ENCODE results near the gene NLK.
A peak's percentile ranks its signal among the peaks of the same experiment; 100 is the strongest.
"Not testable (repeated sequence)": the region's sequence is repeated elsewhere in the genome, so short reads cannot be mapped to it uniquely, and the experiment has no call there.

The NLK gene

DNA sequence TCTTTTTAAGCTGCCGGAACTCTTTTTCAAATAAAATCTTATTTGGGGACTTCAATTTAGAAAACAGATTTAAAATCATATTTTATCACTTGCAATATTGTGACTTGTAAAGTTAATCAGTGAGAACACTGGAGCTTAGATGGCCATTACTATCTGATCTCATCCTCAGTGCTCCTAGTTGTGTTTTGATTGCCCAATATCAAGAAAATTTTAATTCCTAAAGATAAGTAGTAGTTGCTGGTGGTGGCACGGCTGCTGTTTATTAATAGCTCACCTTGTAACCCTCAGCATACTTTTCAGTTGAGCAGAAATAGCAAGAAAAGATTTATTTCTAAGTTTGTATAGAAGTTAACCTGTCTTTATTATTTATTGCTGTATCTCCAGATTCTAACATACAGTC lies 124.0 kb downstream of the NLK start:
- no peak for DNase-seq

DNA sequence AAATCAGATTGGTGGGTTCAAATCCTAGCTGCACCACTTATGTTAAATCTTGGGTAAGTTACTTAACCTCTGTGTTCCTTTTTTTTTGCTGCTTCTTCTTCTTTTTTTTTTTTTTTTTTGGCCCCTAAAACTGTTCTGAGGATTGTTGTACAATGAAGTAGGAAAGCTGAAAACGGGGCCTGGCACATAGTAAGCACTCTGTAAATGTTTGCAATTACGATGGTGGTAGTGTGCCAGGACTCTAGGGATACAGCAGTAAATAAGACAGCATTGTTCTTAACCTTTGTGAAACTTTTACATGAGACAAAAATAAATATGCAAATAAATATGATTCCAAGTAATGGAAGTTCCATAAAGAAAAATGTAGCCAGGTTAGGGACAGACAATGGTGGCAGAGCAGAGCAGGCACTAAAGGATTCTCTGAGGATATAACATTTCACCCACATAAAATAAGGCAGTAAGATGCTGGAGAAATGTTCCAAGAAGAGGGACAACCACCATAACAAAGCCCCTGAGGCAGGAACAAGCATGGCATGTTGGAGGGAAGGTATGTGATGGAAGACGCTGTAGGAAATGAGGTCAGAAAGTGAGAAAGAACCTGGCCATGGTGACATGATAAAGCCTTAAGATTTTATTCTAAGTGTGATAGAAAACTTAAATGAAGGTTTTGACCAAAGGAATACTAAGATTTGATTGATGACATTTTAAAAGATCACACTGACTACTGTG lies 127.3 kb downstream of the NLK start:
- no peak for DNase-seq

DNA sequence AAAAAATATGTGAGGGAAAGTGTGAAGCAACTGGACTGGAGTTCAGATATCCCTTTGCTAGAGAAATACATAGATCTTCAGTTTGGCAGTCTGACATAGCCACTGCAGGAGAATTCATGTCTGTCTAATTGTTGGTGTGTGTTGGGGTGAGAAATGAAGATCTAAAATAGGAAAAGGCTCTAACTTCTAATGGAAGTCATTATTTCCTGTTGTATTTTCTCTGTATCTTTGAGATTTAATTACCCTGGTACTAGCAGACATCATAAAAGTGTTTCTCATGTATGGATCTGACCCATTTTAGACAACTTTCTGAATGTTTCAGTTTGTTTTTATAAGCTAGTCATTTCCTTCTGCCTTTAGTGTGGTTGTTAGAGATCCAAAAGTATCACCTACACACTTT lies 128.3 kb downstream of the NLK start:
- no peak for DNase-seq

DNA sequence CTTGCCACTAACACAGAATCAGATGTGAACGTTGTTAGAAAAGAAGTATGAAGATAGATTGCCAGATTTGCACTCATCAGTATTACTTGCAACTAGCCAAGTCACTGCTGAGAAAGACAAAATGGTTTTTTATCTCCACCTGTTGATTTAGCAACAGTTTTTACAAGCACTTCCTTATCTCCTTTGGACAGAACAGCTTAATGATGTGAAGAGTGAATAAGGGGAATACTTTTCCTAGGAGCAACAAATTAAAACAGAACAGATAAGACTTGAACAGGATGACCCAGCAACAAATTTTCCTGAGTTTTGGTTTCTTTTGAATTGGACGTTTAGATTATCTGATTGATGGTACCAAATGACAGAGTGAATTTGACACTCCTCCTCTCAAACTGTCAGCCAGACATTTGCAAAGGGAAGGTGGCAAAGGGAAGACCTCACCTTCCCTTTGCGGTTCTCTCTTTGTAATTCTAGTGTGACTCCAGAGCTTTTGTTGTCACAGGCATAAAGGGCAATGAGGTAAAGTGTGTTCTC lies 130.6 kb downstream of the NLK start:
- peak; percentile 91 for DNase-seq

DNA sequence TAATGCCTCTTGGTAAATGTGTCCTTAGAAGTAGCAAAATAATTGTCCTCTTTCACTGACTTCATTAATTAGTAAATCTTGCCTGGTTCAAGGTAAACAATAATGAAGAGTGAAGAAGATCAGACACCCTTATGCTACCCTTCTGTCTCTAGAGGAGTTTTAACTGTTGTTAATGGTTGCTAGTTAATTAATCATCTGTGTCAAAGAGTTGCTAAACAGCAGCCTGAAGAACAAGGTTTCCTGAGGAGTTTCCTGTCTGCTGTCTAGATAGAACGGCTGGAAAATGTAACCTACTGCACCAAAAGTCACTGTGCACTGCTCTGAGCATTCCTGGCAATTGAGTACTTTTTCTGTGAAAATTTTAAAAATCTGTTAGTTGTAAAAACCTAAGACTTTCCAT lies 131.3 kb downstream of the NLK start:
- DNase-seq = peak; percentile 77

DNA sequence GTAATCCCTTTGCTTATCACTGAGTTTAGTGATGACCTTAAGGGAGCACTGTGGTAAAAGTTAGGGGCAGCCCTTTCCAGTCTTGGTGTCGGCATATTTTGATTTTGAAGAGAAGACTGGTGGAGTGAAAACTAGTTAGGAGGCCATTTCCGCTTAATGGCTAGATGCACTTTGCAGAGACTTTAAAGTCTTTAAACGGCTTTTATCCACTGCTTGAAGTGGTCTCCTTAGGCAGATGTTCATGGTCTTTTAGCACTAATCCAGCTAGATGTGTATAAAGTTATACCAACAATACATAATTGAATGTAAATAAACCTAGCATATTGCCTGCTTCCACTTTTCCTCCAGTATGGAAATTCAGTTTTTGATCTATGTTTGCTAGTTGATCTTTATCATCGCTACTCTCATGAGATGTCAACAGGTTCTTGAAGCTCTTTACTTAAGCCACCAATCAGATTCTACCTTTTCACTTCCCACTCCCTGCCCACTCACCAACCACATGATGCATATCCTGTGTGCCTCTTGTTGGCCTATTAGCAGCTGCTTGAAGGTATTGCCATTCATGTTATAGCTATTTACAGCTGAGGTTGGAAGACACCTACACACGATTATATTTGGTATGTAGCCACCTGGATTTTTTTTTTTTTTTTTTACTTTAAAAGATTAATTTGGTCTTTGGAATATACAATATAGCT lies 132.0 kb downstream of the NLK start:
- peak; percentile 79 for DNase-seq

DNA sequence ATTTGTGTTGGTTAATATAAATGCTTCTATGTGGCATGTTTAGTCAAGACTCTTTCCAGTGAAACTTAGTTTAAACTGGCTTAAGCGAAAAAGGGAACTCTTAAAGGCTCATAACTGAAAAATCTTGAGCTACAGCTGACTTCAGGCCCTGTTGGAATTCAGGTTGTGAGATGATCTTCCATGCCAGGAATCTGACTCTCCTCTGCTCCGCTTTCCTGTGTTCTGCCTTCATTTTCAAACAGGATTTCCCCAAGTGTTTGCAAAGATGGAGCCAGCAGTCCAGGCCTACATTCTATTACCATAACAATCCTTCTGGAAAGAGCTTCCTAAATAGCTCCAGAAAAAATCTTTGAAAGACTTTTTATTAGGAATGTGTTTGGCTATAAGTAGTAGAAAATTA lies 134.9 kb downstream of the NLK start:
- DNase-seq = no peak

DNA sequence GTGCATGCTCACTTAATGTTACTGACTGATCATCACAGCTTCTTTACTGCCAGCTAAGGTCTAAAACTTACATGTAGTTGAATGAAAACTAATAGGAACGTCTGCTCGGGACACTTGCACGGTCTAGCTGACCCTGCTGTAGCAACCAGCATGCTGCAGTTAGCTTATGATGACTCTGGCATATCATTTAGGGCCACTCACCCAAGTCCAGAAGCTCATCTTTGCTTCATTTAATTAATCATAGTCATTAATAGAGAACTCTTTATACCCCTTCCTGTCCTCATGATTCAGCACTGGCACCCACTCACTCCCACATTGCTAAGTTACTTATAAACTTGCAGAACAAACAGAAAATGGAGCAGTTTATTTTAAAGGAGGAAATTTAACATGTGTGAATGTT lies 136.3 kb downstream of the NLK start:
- no peak for DNase-seq

DNA sequence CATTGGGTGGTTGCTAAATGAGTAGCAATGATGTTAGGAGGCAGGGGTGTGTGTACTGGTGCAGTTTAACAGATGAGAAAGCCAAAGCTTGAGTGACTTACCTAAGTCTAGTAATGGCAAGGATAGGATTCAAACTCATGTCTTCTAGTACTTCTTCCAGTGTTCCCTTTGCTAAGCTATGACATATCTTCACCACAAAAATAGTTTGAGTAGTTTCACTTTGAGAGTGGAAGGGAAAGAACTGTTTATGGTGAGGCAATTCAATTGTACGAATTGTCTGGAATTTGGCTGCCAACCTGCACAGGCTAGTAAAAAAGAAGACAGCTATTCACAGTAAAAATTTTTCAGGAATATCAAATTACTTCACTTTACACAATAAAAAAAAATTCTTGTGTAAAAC lies 138.0 kb downstream of the NLK start:
- no peak for DNase-seq

DNA sequence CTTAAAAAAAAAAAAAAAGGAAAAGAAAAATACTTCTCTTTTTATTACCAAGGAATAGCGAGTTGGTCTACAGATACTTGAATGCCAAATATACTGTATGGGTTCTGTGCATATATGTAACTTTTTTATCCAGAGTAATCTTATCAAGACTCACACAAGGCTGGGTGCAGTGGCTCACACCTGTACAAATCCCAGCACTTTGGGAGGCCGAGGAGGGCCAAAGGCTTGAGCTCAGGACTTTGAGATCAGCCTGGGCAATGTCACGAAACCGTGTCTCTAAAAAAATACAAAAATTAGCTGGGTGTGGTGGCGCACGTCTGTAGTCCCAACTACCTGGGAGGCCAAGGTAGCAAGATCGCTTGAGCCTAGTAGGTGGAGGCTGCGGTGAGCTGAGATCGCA lies 139.1 kb downstream of the NLK start:
- no peak for DNase-seq

DNA sequence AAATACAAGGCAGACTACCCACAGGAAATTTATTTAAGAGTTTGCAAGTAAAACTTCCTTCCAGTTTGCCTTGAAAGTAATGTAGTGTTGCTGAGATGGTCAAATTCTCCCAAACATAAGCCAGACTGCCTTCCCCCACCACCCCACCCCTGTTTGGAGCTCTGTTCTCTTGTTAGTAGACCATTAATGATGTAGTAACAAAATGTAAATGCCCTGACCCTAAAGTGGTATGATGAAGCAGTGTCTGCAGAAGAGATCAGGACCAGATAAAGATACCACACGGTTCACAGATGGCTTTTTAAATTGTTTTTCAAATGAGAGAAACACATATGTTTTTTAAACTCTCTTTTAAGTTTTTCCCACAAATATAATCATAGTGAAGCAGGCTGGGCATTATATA lies 140.1 kb downstream of the NLK start:
- peak; percentile 62 for DNase-seq

DNA sequence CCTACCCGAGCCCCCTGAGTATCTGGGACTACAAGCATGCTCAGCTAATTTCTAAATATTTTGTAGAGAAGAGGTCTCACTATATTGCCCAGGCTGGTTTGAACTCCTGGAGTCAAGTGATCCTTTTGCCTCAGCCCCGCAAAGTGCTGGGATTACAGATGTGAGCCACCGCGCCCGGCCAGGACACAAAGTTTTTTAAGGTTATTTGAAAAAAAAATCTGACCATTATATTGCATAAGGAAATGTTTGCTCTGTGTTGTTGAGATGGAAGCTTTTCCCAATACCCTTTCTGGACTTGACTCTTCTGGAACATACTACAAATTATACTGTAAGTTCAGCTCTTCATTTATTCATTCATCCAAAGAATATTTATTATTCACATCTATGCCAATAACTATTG lies 143.2 kb downstream of the NLK start:
- no peak for DNase-seq

DNA sequence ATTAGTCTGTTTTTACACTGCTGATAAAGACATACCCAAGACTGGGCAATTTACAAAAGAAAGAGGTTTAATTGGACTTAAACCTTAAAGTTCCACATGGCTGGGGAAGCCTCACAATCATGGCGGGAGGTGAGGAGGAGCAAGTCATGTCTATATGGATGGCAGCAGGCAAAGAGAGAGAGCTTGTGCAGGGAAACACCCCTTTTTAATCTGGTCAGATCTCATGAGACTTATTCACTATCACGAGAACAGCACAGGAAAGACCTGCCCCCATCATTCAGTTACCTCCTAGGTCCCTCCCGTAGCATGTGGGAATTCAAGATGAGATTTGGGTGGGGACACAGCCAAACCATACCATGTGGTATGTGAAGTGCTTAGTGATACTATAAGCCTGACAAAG lies 144.0 kb downstream of the NLK start:
- not testable (repeated sequence) for DNase-seq

DNA sequence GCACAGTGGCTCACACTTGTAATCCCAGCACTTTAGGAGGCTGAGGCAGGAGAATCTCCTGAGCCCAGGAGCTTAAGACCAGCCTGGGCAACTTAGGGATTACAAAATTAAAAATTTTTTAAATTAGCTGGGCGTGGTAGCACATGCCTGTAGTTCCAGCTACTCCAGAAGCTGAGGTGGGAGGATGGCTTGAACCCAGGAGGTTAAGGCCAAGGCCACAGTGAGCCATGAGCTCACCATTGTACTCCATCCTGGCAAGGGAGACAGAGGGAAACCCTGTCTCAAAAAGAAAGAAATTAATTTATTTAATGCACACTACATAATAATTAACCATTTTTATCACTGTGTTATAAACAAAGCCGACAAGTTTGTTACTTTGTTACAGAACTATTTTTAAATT lies 145.5 kb downstream of the NLK start:
- no peak for DNase-seq

DNA sequence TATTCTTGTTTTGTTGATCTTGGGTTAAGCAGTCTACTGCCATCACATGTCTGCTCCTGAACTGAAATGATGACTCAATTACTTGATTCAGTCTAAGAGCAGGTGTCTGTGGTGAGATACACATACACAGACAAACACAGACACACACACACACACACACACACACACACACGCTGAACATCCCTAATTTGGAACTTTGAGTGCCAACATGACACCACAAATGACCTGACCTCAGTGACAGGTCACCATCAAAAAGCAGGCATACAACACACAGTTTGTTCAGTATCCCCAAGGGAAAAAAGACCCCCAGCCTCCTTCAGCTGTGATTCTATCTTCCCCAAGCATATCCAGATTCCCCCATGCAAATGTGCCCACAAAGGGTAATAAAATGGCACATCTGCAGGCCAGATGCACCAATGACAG lies 146.4 kb downstream of the NLK start:
- DNase-seq = no peak

DNA sequence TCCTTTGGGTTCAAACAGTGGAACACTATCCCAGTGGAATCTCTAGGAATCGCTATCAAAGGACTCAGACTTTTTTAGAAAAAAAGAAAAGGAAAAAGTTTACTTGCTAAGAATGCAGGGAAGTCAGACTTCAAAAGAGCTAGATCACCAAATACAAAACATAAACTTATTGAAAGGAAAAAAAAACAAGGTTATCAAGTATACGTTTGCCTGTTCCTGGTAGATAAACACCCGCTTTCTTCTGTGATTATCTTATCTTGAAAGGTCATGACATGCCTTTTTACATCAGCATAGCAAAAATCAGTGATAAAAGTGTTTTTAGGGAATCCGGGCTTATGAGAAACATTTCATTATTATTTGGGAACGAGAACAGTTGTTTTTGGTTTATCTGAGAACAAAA lies 147.2 kb downstream of the NLK start:
- DNase-seq = peak; percentile 69

DNA sequence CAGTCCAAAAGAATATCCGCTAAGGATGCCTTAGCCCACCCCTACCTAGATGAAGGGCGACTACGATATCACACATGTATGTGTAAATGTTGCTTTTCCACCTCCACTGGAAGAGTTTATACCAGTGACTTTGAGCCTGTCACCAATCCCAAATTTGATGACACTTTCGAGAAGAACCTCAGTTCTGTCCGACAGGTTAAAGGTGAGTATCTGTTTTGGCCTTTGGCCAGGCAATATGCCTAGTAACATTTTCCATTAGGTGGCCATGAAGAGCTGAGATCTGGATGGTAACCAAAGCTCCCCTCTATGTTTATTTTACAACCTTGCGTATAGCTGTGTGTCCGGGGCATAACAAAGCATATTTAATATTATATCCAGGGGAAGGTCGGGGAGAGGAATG lies 148.5 kb downstream of the NLK start:
- DNase-seq = no peak

DNA sequence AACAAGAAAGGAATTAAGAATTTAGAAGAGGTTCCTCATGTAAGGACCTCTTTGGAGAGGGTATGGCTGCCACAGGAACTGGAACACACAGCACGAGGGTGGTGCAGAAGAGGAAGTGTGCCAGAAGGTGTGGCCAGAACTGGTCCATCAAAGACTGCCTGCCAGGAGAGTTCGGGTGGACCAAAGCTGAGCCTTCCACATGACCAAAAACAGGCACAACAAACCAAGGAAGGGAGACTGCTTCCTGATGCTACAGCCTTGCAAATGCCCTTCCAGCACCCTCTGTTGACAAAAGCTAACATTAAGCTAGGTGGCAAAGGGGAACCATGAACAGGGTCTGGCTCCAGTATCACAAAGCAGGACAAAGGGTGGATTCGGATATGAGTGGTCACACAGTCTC lies 150.8 kb downstream of the NLK start:
- DNase-seq = peak; percentile 69

DNA sequence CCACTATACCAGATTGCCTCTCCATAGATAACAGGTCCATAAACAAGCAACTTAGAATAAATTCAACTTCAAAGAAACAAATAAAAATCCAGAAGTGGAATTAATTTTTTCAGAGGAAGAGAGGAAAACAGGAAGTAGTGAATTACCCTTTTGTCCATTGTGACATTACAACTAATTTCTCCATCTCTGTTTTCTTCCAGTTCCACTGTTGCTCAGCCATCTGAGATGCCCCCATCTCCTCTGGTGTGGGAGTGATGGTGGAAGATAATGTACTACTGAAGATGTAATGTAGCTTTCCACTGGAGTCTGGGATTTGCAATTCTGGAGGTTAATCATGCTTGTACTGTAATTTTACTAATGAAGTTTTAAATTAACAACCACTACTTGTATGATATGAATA lies 151.9 kb downstream of the NLK start:
- DNase-seq = no peak

DNA sequence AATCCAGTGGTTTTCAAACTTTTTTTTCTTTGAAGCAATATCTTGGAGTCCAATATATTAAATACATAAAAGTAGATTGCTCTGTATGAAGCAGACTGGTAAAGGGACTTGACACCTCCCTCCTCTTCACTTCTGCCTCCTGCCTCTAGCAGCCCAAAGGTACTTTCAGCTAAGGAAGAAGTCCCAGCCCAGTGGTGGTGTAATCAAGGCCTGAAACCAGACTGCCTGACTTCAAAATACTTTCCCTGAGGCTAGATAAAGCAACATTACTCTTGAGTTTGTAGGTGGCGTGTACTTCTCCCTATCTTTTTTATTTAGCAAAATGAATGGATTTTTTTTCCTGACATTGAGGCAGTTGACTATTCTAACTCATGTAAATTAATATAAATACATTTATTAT lies 154.2 kb downstream of the NLK start:
- no peak for DNase-seq

DNA sequence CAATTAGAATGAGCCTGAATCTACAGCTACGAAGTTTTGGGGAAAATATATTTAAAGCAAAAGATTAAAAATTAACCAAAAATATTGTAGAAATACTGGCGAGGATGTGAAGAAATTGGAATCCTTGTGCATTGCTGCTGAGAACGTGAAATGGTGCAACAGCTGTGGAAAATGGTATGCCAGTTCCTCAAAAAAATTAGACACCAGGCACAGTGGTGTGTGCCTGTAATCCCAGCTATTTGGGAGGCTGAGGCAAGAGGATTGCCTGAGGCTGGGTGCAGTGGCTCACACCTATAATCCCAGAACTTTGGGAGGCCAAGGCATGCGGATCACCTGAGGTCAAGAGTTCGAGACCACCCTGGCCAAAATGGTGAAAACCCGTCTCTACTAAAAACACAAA lies 156.6 kb downstream of the NLK start:
- no peak for DNase-seq

DNA sequence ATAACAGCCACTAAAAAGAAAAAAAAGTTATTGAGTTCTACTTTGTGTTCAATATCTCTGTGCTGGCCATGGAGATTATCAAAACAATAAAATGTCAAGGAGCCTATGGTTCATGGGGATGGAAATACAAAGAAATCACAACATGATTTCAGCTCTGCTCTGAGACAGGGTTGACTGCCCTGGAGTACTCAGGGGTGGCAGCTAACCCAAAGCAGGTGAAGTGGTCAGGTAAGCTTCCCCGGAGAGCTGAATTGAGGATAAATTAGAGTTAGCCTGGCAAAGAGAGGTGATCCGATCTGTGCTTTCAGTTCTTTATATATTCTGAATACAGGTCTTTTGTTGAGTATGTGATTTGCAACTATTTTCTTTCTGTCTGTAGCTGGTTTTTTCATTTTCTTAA lies 157.3 kb downstream of the NLK start:
- no peak for DNase-seq

DNA sequence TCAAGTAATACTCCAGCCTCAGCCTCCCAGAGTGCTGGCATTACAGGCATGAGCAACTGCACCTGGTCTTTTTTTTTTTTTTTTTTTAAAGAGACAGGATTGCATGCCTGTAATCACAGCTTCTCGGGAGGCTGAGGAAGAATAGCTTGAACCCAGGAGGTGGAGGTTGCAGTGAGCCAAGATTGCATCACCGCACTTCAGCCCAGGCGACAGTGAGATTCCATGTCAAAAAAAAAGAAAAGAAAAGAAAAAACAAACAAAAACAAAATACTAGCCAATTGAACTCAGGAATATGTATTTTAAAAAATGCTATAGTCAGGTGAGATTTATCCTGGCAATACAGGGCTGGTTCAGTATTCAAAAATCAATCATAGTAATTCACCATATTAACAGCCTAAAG lies 158.8 kb downstream of the NLK start:
- no peak for DNase-seq

DNA sequence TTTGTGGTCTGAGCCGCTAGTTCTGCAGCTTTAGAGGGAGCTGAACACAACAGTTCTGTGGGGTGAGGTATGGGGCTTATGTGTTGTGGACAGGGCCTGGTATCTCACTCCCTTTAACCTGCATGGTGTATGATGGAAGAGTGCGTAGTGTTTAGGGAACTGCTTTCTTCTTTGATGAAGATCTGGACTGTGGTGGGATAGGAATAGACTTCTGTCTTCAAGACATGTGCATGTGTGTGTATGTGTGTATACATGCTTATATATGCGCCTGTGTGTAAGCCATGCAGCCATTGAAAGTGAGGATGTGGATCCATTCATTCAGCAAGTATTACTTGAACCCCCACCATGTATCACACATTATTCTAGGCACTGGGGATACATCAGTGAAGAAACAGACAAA lies 161.8 kb downstream of the NLK start:
- DNase-seq = no peak

DNA sequence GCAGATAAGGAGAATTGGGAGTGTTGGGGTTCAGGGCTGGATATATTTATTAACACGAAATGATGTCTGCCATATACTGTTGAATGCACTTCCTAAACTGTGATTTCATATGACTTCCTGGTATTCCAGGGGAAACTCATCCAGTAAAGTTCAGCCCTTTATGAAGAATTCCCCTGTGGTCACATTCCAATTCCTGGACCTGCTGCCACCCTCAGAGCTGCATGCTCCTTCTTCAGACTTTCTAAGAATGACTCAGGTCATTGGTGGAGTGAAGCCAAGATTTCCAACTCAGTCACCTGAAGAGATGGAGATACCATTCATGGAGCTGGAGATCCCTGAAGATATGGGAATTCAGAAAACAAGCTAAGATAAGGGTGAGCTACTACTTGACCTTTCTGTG lies 162.3 kb downstream of the NLK start:
- DNase-seq = no peak

All from hematopoietic multipotent progenitor cell treated with erythropoietin and hydrocortisone succinate and interleukin-3 and kit ligand, for 4 days (in vitro differentiated cells).